Uterus (tissue), 2 donors: ENCODE measurements around the gene NOL6.
"Not testable (repeated sequence)": the region's sequence is repeated elsewhere in the genome, so short reads cannot be mapped to it uniquely, and the experiment has no call there.

Source experiments
- CTCF ChIP-seq, 4 experiments: fragments of 200-600 bp in 2 of 4; fragments of 450-650 bp in 2 of 4; sonication (generic) in 2 of 4; IDR thresholded peaks; one replicate each; pipeline ENCODE4 v1.5.1; 2016 to 2019; ENCODE audit warnings: antibody characterized with exemption in 4 of 4, mild to moderate bottlenecking in 2 of 4, moderate library complexity in 1 of 4
- POLR2A ChIP-seq, 2 donors: fragments of 450-650 bp; IDR thresholded peaks; one replicate each; pipeline ENCODE4 v1.6.1; 2016; ENCODE audit warnings: antibody characterized with exemption in 2 of 2, mild to moderate bottlenecking in 1 of 2, moderate library complexity in 1 of 2

GRCh38 chr9:33454661-33455026 lies 19.1 kb downstream of the NOL6 start:
- TF ChIP-seq CTCF, POLR2A (IDR thresholded peaks at IDR 0.05): not testable (repeated sequence)
